Measurements from ENCODE around the gene GBA2.

The GBA2 gene

GRCh38 chr9:35771075-35771433, 22.0 kb upstream of the GBA2 start:
- ChIA-PET CTCF (interaction anchor here (1.4 kb wide), 1 partner anchor 74 kb away, joined by 3 read pairs; no protein-coding TSS in a partner anchor), POLR2A (no interaction called here)
- DNase-seq (ENCODE audit: extremely low spot score) = no peak
- TF ChIP-seq ARNT (IDR thresholded peaks at IDR 0.05) (no peak), ELF4 (IDR thresholded peaks at IDR 0.05) (no peak), HDGF (IDR thresholded peaks at IDR 0.05; ENCODE audit: borderline replicate concordance) (no peak), NFRKB (IDR thresholded peaks at IDR 0.05) (no peak), FOXA1 (IDR thresholded peaks at IDR 0.05) (no peak), BHLHE40 (IDR thresholded peaks at IDR 0.05; ENCODE audit: borderline replicate concordance) (no peak), TARDBP (IDR thresholded peaks at IDR 0.05) (no peak), LEF1 (IDR thresholded peaks at IDR 0.05; ENCODE audit: borderline replicate concordance) (no peak), SP1 (IDR thresholded peaks at IDR 0.05) (no peak), ZNF384 (IDR thresholded peaks at IDR 0.05) (no peak), L3MBTL2 (conservative IDR thresholded peaks at IDR 0.05) (no peak), FOXM1 (IDR thresholded peaks at IDR 0.05; ENCODE audit: borderline replicate concordance) (no peak), PKNOX1 (IDR thresholded peaks at IDR 0.05) (no peak), CTBP1 (IDR thresholded peaks at IDR 0.05; ENCODE audit: borderline replicate concordance) (no peak), FOXK2 (IDR thresholded peaks at IDR 0.05) (no peak), SUZ12 (IDR thresholded peaks at IDR 0.05) (no peak)

- CTCF ChIA-PET = no interaction called here
- no peak for DNase-seq (ENCODE audit: extremely low spot score)
- TF ChIP-seq FOXM1 (IDR thresholded peaks at IDR 0.05; ENCODE audit: borderline replicate concordance) (no peak), FOXK2 (IDR thresholded peaks at IDR 0.05) (no peak), ZNF384 (IDR thresholded peaks at IDR 0.05) (no peak), FOXA1 (IDR thresholded peaks at IDR 0.05) (no peak), ARNT (IDR thresholded peaks at IDR 0.05) (no peak), ELF4 (IDR thresholded peaks at IDR 0.05) (no peak), CTBP1 (IDR thresholded peaks at IDR 0.05; ENCODE audit: borderline replicate concordance) (no peak)
- POLR2A ChIA-PET = no interaction called here
These were observed 20.7 kb upstream of the GBA2 start for GRCh38 chr9:35769763-35770162.

GRCh38 chr9:35767458-35767857, 18.4 kb upstream of the GBA2 start:
- no peak for DNase-seq (ENCODE audit: extremely low spot score)
- ChIA-PET CTCF (no interaction called here), POLR2A (no interaction called here)
- no peak for TF ChIP-seq NFRKB (IDR thresholded peaks at IDR 0.05)
- no peak for TF ChIP-seq HDGF (IDR thresholded peaks at IDR 0.05; ENCODE audit: borderline replicate concordance)
- TF ChIP-seq ELF4 (IDR thresholded peaks at IDR 0.05) = no peak
- TF ChIP-seq BHLHE40 (IDR thresholded peaks at IDR 0.05; ENCODE audit: borderline replicate concordance) = no peak
- TF ChIP-seq ARNT (IDR thresholded peaks at IDR 0.05) = no peak
- no peak for TF ChIP-seq FOXK2 (IDR thresholded peaks at IDR 0.05)
- no peak for TF ChIP-seq SUZ12 (IDR thresholded peaks at IDR 0.05)
- TF ChIP-seq LEF1 (IDR thresholded peaks at IDR 0.05; ENCODE audit: borderline replicate concordance) = no peak
- no peak for TF ChIP-seq PKNOX1 (IDR thresholded peaks at IDR 0.05)
- TF ChIP-seq FOXA1 (IDR thresholded peaks at IDR 0.05) = no peak
- TF ChIP-seq ZNF384 (IDR thresholded peaks at IDR 0.05) = no peak
- TF ChIP-seq FOXM1 (IDR thresholded peaks at IDR 0.05; ENCODE audit: borderline replicate concordance) = no peak

GRCh38 chr9:35766997-35767396, 18.0 kb upstream of the GBA2 start:
- no peak for DNase-seq (ENCODE audit: extremely low spot score)
- CTCF ChIA-PET = no interaction called here
- no peak for TF ChIP-seq HDGF (IDR thresholded peaks at IDR 0.05; ENCODE audit: borderline replicate concordance)
- POLR2A ChIA-PET = no interaction called here

GRCh38 chr9:35763803-35764202, 14.8 kb upstream of the GBA2 start:
- TF ChIP-seq L3MBTL2 (conservative IDR thresholded peaks at IDR 0.05) (no peak), HDGF (IDR thresholded peaks at IDR 0.05; ENCODE audit: borderline replicate concordance) (no peak), NFRKB (IDR thresholded peaks at IDR 0.05) (no peak), SP1 (IDR thresholded peaks at IDR 0.05) (no peak), BHLHE40 (IDR thresholded peaks at IDR 0.05; ENCODE audit: borderline replicate concordance) (no peak), ELF4 (IDR thresholded peaks at IDR 0.05) (no peak), FOXA1 (IDR thresholded peaks at IDR 0.05) (no peak), ARNT (IDR thresholded peaks at IDR 0.05) (no peak), FOXK2 (IDR thresholded peaks at IDR 0.05) (no peak), SUZ12 (IDR thresholded peaks at IDR 0.05) (no peak)
- CTCF ChIA-PET = no interaction called here
- DNase-seq (ENCODE audit: extremely low spot score) = no peak
- POLR2A ChIA-PET = no interaction called here

- DNase-seq (ENCODE audit: extremely low spot score) = no peak
- CTCF ChIA-PET = interaction anchor here (0.7 kb wide), 1 partner anchor 71 kb away, joined by 7 read pairs; no protein-coding TSS in a partner anchor
- POLR2A ChIA-PET = no interaction called here
- no peak for TF ChIP-seq CTBP1 (IDR thresholded peaks at IDR 0.05; ENCODE audit: borderline replicate concordance)
- no peak for TF ChIP-seq ZNF384 (IDR thresholded peaks at IDR 0.05)
- TF ChIP-seq TARDBP (IDR thresholded peaks at IDR 0.05) = no peak
- TF ChIP-seq L3MBTL2 (conservative IDR thresholded peaks at IDR 0.05) = no peak
- TF ChIP-seq SP1 (IDR thresholded peaks at IDR 0.05) = no peak
- TF ChIP-seq PKNOX1 (IDR thresholded peaks at IDR 0.05) = no peak
- TF ChIP-seq FOXK2 (IDR thresholded peaks at IDR 0.05) = no peak
- no peak for TF ChIP-seq FOXA1 (IDR thresholded peaks at IDR 0.05)
- no peak for TF ChIP-seq BHLHE40 (IDR thresholded peaks at IDR 0.05; ENCODE audit: borderline replicate concordance)
- TF ChIP-seq NFRKB (IDR thresholded peaks at IDR 0.05) = no peak
- TF ChIP-seq LEF1 (IDR thresholded peaks at IDR 0.05; ENCODE audit: borderline replicate concordance) = no peak
- TF ChIP-seq HDGF (IDR thresholded peaks at IDR 0.05; ENCODE audit: borderline replicate concordance) = no peak
- TF ChIP-seq SUZ12 (IDR thresholded peaks at IDR 0.05) = no peak
These were observed 14.2 kb upstream of the GBA2 start for GRCh38 chr9:35763181-35763580.

- TF ChIP-seq FOXA1 (IDR thresholded peaks at IDR 0.05) = no peak
- POLR2A ChIA-PET = interaction anchor here (2.4 kb wide), 1 partner anchor 12 kb away, joined by 5 read pairs; the partner anchor contains the start of genes GBA2 and RGP1
- DNase-seq (ENCODE audit: extremely low spot score) = no peak
- CTCF ChIA-PET = no interaction called here
These were observed 11.6 kb upstream of the GBA2 start for GRCh38 chr9:35760651-35761050.
